ENCODE results near the gene EPHB6.

EPHB6 gene

DNA sequence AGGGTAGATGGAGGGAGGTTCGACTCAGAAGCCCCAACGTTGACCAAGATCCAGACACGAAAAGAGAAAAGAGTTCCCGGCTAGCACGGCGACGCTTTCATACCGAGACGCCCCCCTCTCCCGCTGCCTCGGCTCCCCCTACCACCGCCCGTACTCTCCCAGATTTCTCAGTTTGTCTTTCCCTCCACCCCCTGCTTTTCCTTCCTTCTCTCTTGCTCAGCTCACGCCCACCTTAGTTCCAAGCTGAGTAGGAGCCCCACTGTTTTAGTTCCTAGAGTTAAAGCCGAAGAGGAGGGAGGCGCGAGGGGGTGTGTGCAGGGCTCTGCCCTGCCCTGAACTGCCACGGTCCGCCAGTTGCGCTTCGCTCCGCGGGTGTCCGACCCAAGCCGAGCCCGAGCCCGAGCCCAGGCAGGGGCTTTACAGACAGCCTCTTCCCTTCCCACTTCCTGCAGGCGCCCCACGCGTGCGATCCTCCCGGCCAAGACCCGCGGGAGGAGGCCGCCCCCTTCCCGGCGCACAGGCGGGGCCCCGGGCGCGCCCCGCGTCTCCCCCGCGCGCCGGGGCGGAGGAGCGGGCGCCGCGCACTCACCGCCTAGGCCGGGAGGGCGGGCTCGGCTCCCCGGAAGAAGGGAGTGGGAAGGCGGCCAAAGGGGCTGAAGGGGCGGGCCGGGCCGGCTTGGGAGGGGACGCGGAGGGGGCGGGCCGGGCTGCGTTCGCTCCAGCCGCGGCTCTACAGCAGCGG lies at the start of gene EPHB6:
EPHB6 (plus strand) TSS at position 705 of the 742 bp plus-strand sequence. CDS start 8,152 bp downstream, outside the sequence.
- peak; percentile 87 for DNase-seq (ENCODE audit: low spot score)
- in situ Hi-C loops (cut with MboI; ENCODE audit: low sequenced_read_pairs, unreplicated experiment) = loop anchor here (10.0 kb wide), 1 partner anchor 340 kb away; no protein-coding TSS in a partner anchor
- TF ChIP-seq, protein P1, sequence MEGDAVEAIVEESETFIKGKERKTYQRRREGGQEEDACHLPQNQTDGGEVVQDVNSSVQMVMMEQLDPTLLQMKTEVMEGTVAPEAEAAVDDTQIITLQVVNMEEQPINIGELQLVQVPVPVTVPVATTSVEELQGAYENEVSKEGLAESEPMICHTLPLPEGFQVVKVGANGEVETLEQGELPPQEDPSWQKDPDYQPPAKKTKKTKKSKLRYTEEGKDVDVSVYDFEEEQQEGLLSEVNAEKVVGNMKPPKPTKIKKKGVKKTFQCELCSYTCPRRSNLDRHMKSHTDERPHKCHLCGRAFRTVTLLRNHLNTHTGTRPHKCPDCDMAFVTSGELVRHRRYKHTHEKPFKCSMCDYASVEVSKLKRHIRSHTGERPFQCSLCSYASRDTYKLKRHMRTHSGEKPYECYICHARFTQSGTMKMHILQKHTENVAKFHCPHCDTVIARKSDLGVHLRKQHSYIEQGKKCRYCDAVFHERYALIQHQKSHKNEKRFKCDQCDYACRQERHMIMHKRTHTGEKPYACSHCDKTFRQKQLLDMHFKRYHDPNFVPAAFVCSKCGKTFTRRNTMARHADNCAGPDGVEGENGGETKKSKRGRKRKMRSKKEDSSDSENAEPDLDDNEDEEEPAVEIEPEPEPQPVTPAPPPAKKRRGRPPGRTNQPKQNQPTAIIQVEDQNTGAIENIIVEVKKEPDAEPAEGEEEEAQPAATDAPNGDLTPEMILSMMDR (IDR thresholded peaks at IDR 0.05; ENCODE audit: borderline replicate concordance, control extremely low read depth, extremely low read depth, insufficient read depth, missing control alignments) = no peak

GRCh38 chr7:142805350-142806021 lies 49.4 kb upstream of the EPHB6 start:
- TF ChIP-seq, protein P1 (IDR thresholded peaks at IDR 0.05; ENCODE audit: borderline replicate concordance, control extremely low read depth, extremely low read depth, insufficient read depth, missing control alignments) = no peak
- DNase-seq (ENCODE audit: low spot score) = no peak
- in situ Hi-C loops (cut with MboI; ENCODE audit: low sequenced_read_pairs, unreplicated experiment) = loop anchor here (25.0 kb wide), 1 partner anchor 168 kb away; no protein-coding TSS in a partner anchor

GRCh38 chr7:142806022-142806356 lies 48.9 kb upstream of the EPHB6 start:
- TF ChIP-seq, protein P1 (IDR thresholded peaks at IDR 0.05; ENCODE audit: borderline replicate concordance, control extremely low read depth, extremely low read depth, insufficient read depth, missing control alignments) = no peak
- no peak for DNase-seq (ENCODE audit: low spot score)
- in situ Hi-C loops (cut with MboI; ENCODE audit: low sequenced_read_pairs, unreplicated experiment) = loop anchor here (25.0 kb wide), 1 partner anchor 169 kb away; no protein-coding TSS in a partner anchor

GRCh38 chr7:142806957-142807356 lies 47.9 kb upstream of the EPHB6 start:
- in situ Hi-C loops (cut with MboI; ENCODE audit: low sequenced_read_pairs, unreplicated experiment) = loop anchor here (25.0 kb wide), 1 partner anchor 170 kb away; no protein-coding TSS in a partner anchor
- TF ChIP-seq, protein P1 (IDR thresholded peaks at IDR 0.05; ENCODE audit: borderline replicate concordance, control extremely low read depth, extremely low read depth, insufficient read depth, missing control alignments) = no peak
- no peak for DNase-seq (ENCODE audit: low spot score)

DNA sequence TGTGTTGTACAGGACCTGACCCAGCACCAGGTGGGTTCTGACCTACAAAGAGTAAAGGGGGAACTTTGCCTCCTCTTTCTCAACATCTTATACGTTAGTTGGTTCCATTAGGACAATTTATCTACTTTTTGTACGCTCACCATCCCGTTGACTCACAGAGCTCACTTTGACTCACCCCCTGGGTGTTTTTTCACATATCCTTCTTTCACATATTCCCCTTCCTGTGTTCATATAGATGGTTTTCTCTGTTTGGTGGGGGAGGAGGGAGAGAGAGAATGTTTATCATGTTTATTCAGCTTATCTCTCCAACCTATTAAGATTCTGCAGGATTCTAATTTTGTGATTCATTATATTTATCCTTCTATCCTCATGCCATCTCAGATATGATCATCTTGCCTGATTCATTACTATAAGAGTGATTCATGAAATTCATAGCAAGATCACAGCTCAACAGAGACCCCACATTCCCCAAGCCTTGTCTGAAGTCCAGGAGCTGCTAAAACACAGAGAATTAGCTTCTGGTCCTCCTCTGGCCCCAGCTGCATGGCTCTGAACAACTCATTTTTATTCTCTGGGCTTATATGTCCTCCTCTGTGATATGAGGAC lies 46.9 kb upstream of the EPHB6 start:
- DNase-seq (ENCODE audit: low spot score) = no peak
- in situ Hi-C loops (cut with MboI; ENCODE audit: low sequenced_read_pairs, unreplicated experiment) = loop anchor here (25.0 kb wide), 1 partner anchor 171 kb away; no protein-coding TSS in a partner anchor
- TF ChIP-seq, protein P1 (IDR thresholded peaks at IDR 0.05; ENCODE audit: borderline replicate concordance, control extremely low read depth, extremely low read depth, insufficient read depth, missing control alignments) = no peak

DNA sequence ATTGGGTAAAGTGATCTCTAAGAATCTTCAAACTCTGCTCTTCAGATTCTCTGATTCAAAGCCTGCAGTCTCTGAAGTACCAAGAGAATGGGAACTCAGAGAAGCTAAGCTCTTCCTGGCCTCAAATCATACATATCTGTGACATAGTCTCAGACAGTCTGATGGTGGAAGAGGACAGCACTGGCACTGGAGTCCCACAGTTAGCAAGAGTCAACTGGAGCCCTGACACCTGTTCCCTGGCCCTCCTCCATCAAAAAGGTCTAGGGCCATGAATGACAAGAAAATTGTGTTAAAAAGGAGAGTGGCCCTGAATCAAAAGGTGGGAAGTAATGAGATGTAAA lies 46.4 kb upstream of the EPHB6 start:
- TF ChIP-seq, protein P1 (IDR thresholded peaks at IDR 0.05; ENCODE audit: borderline replicate concordance, control extremely low read depth, extremely low read depth, insufficient read depth, missing control alignments) = no peak
- no peak for DNase-seq (ENCODE audit: low spot score)
- in situ Hi-C loops (cut with MboI; ENCODE audit: low sequenced_read_pairs, unreplicated experiment) = loop anchor here (25.0 kb wide), 1 partner anchor 171 kb away; no protein-coding TSS in a partner anchor
